GM18873 (cell line): Measurements from ENCODE around the gene ADARB2.
"Not testable (repeated sequence)": the region's sequence is repeated elsewhere in the genome, so short reads cannot be mapped to it uniquely, and the experiment has no call there.

Experiments
- ATAC-seq: cut with Tn5 transposase; IDR thresholded peaks from one replicate; pipeline ENCODE4 v1.9.1; 2021; ENCODE audit warnings: mild to moderate bottlenecking, moderate library complexity, moderate number of reproducible peaks; ENCODE audit not compliant: unreplicated experiment, low FRiP score

ADARB2 gene

DNA sequence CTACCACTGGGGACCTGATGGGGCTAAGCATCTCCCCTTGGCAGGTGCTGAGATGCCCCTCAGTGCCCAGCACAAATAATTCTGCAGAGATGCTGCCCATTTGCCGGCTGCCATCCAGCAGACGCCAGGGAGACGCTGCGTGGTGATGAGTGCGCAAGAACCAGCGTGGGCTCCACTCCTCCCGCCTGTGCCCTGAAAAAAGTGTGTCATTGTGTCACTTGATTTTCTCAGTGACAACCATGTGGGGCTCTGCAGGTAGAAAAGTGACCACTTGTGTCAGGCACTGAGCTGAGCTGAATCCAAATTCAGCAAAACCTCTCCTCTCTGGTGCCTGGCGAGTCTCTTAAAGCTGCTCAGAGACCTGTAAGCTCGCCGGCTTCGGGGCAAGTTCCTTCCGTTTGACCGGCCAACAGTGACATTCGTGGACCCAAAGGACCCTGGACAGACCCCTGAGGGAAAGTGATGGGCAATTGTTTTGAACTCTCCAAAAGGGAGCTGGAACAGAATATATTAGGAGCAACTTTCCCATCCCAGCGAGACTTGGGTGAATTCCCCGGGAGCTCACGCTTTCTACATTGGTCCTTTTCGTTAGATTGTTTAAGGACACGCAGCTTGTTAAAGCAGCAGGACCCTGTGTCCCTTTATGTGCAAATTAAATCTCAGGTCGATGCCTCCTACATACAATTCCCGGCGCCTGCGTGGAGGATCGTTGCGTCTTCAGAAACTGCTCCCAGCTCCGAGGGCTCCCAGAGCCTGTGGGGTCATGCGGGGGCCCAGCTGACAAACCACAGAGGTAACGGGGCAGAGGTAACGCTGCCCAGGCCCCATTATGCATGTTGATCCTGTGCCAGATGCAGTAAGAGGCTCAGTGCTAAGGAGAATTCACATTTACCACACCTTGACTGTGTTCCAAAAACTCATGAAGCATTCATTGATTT lies 332.7 kb downstream of the ADARB2 start:
- no peak for ATAC-seq

DNA sequence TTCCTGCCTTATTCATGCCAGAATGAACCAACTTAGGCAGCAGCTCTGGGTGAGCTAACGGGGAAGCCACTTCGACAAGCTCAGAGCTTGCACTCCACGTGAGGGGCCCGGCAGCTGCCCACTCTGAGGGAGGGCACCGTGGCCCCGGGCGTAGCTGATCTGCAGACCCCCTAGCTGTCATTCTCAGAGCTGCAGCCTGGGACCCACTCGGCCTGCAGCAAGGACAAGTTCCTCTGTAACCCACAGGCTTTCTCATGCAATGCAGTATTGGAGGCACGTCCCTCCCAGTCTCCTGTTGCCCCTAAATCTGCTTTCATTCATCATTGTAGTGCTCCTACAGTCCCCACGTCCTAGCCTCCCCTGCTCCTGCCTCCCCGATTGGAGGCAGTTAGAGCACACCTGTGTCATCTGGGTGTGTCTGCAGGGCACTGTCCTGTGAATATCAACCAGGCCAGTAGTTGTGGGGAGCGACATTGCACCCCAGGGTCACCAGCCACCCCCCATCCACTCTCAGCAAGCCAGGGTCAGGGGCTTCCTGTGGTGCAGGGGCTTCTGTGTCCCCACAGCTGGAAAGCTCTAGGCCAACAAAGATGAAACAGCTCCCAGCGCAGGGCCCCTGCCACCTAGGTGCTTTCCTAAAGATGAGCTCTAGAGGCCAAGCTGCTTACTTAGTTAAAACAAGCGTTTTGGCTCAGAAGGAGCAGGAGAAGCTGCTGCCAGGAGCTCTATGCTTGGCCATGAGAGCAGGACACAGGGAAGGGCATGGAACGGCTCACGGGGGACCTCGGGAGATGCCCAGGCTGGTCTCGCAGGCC lies 333.6 kb downstream of the ADARB2 start:
- ATAC-seq, result no peak

DNA sequence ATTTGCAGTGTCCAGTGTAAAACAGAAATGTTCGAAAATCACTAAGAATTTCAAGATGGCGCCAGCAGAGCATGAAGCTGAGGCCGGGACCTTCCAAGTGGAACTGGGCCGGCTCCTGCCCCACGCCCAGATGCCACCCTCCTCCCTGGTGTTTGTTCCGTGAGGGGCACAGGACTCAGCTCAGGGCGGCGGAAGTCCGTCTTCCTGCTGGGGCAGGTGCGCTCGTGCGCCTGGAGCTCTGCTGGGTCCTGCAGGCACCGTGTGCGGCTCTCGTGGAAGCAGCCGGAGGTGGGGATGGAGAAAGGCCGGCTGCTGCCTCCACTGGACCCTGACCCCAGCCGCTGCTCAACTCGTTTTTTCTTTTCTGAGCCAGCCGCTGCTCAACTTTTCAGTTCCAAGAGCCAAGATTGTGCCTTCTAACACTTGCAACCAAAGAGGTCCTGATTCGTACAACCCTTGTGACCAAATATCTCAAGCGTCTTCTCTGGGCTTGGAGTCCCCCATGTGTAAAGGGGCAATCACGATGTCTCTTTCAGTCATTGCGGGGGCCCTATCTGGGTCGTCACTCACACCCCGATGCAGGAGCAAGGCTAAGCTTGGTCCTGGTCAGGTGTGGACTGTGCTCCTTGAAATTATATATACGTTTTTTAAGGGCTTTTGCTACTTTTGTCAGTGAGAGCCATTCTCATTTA lies 334.4 kb downstream of the ADARB2 start:
- no peak for ATAC-seq

DNA sequence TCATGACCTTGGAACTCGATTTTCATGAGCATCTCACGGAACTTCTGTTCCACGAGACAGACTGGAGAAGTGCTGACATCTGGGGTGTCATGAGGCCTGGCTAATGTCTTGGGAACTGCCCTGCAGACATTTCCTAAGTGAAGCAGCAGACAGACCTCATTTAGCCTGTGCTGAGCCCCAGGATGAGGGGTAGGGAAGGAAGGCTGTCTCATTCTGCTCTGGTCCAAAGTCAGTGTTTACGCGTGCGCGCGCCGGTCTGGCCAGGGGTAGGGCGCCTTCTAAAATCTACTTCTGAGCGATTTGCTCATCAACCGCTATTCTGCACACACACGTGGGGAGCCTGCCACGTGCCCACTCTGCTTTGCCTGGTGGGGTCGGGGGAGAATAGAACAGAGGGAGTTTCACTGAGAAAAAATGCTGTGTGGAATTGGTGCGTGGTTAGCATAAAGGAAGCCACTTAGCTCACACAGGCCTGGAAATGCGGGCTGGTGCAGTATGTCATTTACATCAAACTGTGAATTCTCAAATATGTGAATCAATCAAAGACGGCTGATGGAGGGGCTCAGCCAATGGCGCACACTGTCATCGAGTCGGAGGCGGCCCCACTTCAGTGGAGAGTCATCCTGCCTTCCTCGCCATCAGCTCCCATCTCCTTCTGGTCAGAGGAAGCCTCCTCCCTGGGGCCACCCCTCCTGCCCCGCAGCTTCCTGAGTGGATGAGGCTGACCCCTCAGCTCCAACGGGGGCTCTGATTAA lies 335.1 kb downstream of the ADARB2 start:
- ATAC-seq, result no peak

DNA sequence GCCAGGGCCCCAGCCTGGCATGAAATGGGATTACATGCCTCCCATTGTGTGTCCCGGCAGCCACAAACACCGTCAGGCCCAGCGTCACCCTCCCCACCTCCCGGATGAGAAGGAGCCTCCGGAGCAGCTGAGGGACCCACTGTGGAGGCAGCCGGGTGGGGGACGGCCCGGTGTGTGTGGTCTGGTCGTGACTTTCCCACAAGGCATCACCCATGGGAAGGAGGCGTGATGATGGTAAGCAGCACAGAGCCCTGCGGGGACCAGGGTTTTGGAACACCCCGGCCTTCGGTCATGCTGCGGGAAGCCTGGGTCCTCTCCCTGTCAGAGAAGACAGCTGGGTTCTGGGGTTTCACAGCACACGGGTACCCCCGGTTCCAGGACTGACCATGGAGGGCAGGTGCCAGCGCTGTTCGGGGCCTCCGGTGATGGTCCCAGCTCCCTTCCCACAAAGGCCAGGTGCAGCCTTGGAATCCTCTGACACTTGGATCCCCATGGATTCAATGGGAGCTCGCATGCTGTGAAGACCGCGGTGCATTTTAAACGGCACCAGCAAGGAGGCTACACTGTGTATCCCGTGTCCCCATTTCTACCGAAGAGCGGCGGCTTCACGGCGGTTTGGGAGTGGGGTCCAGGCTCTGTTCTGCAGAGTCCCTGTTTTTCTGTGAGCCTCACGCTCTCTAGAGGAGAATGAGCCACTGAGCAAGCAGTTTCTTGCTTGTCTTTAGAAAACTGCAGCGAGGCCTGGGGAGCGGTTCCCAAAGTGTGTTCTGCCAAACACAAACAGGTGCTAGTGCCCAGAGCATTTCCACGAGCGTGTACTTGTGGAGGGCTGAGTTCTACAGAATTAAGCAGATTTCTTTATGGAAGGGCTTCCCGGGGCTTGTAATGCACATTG lies 336.0 kb downstream of the ADARB2 start:
- ATAC-seq, result no peak

DNA sequence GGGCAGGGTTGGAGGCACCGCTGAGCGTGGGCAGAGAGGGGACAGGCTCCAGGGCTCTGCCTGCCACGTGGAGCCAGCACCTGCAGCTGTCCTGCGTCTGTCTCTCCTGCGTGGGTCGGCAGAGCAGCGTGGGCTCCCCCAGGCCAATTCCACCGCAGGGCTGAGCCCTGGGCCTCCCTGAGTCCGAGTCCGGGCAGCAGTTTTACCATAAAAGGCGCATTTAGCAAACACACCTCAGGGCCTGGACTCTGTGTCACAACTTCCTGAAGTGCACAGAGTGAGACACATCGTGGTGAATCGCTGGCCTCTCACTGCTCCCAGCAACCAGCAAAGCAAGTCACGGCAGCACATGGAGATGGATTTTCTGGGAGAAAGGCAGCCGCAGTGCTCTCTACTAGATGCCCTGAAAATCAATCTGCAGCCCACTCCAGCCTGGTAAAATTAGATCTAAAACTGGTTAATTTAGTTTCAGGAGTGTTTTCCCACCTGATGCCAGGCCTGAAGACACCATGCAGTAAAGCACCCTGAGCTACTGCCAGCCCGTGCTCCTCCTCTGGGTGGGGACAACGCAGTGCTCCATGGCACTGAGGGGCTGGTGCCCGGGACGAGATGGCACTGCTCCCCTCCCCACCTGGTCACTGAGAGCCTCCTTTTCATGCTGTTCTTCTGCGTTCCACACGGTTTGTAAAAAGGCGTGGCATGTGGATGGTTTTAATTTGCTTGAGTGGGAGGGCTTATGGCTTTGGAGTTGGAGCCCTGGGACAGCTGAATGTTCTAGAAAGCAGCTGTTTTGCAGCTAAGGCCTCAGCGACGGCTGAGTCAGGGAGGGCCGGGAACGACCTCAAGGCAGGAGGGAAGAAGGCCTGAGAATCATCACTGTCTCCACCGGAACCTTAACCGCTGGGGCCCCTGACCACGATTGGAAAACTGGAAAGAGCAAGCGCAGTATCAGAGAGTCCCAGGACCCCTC lies 336.9 kb downstream of the ADARB2 start:
- ATAC-seq, result no peak

DNA sequence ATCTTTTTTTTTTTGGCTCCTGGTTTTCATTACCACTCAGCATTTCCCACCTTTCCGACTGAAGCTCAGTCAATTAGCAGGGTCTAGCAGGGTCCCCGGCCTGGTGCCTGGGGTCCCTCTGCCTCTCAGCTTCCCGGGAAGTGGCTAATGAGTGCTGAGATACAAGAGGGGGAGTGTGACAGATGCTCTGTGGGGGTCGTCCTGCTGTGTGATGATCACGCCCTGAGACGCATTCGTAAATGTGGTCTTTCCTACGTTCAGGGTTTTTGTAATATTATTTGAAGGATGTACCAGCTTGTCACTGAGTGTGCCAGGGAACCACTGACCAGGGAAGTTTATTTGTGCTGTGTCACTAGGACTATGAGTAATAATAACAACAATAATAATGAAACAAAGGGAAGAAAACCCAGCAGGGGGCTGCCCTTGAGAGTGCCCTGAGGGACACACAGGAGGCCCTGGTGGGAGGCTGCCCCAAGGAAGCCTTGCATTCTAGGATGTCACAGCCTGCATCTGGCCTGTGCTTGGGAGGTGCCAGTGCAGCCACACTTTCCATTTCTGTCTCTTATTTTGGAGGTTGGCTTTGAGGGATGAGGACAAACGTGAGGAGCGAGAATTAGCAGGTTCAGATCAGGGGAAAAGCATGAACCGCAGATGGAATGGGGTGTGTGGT lies 337.8 kb downstream of the ADARB2 start:
- ATAC-seq, result no peak

DNA sequence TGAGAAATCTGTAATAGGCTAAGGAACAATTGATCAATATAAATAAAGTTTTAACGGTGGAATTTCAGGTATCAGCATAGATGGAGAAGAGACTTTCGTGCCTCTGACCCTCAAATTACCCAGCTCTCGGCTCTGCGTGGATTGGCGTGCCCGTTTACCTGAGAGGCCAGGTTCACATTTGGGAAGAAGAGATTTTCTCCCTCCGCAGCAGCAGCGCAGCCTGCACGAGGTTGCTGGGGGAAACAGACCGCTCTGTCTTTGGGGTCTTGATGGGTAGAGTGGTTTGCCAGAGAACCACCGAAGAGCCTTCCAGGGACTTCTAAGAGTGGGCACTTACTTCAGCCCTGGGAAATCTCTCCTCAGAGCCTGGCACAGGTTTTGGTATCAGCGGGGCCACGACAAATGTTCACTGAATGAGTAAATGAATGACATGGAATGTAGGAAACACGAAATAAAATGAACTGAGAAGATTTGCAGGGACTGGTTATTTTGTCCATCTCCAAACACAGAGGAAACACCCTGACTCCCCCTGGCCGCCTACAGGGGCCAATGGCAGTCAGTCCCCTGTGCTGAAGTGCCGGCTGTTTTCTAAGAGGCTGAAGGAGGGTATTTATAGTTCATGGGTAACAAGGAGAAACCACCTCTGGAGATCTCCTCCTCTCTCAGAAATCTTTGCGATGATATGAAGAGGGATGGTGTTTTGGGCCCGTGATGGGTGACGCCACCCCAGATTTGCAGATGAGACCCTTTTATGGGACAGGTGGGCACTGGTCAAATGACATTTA lies 338.5 kb downstream of the ADARB2 start:
- no peak for ATAC-seq

DNA sequence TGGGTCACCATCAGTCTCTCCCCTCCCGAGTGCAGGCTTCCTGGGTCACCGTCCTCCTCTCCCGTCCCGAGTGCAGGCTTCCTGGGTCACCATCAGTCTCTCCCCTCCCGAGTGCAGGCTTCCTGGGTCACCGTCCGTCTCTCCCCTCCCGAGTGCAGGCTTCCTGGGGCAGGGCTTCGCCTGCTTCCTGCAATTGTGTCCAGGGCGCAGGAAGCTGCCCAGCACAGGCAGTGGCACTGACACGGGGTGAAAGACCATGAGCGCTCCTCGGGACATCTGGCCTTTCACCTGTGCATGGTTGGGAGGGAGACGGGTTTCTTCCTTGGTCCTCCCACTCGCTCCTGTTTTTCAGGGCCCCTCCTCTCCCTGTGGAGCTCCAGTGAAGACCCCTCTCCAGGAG lies 339.2 kb downstream of the ADARB2 start:
- not testable (repeated sequence) for ATAC-seq

DNA sequence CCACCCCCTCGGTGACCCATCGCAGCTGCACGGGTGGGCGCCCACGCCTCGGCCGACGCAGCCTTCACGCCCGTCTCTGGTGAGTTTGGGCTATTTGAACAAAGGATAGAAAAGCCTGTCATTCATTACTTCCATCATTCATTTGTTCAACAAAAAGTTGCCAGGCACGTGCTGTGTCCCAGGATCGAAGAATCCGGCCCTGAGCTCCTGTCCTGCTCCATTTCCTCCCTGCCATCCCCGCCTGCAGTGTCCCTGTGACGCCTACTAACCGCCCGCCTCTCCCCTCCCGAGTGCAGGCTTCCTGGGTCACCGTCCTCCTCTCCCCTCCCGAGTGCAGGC lies 341.1 kb downstream of the ADARB2 start:
- no peak for ATAC-seq

DNA sequence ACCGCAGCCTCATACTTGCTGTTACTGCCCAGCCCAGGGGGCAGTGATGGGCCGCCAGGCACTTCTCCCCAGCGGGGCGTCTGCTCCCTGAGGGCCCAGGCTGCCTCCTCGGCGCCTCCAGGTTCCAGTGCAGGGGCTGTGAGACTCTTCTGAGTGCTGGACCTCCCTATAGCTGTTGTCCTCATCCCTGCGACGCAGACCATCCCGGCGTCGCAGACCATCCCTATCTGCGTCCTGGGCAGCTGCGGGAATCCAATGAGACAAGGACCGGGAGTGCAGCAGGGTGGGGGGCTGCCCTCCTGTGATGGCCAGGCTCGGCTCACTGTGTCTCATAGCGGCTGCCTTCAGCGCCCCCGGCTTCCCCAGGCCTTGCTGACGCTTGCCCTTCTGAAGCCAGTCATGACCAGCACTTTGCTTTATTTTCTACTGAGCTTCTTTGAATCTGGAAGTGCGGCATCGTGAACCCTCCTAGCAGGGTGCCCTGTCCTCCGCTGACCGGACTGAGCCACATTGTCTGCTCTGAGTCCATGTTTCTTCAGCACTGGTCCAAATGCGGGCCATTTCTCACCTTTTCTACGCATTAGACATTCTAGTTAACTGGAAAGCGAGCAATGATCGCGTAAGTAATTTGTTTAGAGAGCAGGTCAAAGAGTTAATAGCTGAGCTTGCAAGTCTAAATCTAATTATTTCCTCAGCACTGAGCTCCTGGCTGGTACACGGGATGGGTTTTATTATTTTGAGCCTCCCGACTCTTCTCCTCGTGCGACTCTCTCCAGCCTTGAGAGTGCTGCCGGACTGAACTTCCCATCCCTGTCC lies 341.6 kb downstream of the ADARB2 start:
- ATAC-seq, result no peak

DNA sequence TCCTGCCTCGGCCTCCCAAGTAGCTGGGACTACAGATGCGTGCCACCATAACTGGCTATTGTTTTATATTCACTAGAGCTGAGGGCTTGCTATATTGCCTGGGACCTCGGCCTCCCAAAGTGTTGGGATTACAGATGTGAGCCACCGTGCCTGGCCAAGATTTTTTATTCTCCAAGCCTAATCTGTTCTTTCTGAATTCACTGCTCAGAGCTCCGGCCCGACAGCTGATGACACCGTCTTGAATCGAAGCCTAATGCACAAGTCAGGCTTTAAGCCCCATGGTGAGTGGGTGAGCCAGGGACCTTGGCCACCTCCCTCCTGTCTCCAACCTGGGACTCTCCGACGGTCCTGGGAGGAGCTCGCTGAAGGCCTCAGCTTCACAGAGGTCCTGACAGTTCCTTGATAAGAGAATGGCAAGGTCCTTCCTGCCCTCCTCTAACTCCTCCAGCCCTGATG lies 342.3 kb downstream of the ADARB2 start:
- ATAC-seq, result no peak

DNA sequence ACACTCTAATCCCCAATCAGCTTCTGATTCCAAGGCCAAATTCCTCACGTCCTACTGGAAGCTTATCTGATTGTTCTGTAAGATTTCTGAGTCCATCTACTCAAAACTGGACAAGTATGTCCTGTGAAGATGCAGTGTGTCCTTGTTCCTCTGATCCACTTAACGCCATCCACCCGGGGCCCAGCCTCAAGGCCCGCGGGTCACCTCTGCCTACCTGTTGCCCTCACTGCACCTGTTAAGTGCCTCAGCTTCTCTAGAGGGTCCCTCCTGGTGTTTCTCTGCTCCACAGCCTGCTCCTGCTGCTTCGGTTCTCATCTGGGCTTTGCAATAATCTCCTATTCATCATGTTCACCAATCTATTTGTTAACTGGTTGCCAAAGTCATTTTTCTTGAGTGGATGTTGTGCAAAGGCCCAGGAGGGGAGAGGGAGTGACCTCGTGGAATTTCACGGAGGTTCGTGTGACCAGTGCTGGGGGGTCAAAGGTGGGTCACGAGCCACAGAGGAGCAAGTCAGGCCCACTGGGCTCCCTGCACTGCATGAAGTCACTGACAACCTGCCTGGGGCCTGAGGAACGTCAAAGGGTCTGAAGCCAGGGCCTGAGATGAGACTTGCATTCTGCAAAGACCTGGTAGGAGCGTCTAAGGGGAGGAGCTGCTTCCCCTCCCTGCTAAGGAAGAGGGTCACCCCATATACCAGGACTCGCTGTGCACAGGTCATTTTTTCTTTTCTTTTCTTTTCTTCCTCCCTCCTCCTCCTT lies 343.0 kb downstream of the ADARB2 start:
- ATAC-seq, result no peak

DNA sequence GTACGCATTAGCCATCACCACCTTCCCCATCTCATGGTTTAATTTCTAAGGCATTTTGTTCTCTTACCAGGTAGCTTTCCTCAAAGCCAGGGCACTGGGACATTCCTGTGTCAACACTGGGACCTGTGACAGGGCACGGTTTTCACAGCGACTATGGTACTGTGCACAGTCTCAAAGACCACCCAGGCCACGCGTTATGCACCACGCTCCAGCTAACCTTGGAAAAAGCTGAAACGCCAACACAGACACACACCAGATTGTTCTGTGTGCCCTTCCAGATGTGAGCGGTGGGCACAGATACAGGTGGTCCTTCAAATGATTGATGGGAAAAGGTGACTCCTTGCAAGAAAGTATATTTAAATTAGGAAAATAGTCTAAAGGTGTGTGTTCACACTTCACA lies 343.8 kb downstream of the ADARB2 start:
- ATAC-seq, result no peak

DNA sequence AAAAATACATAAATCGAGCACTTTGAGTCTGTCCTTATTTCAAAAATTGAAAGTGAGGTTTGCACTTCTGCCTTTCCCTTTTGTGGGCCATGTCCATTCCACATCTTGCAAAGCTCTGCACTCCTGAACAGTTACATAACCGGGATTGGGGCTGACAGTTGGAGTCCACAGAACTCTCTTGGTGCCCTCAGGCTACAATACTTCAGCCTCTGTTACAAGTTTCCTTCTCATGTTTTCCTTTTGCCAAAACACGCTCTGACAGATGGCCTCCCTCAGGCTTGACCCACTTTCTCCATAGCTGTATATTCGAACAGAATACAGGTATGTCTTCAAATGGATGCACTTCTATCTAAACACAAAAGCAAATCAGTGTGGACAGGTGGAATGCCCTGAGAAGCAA lies 345.2 kb downstream of the ADARB2 start:
- no peak for ATAC-seq
